B cell (primary cell): ENCODE data around the gene PLD3. TPM values are rescaled to one million over a fixed set of nuclear protein-coding genes. Genes with fewer than 3 reads are reported as not detected.

ENCODE experiments used
- ATAC-seq: fragments of 200-7000 bp; cut with Tn5 transposase; one replicate; pipeline ENCODE4 v1.10.0; 2021; ENCODE audit warnings: low read depth, mild to moderate bottlenecking, moderate number of reproducible peaks, moderate library complexity
- CTCF ChIA-PET: fragments of 350-600 bp; sonication (Branson Sonifier 250); formaldehyde crosslinking; loops from one replicate; lab custom pipeline; 2021; ENCODE audit warnings: antibody characterized with exemption, inconsistent platforms; lab: Charles Lee
- POLR2A ChIA-PET: fragments of 350-600 bp; sonication (Branson Sonifier 250); formaldehyde crosslinking; loops from one replicate; lab custom pipeline; 2021; ENCODE audit warnings: antibody characterized with exemption; lab: Charles Lee
- DNase-seq: peaks from one replicate; pipeline ENCODE4 v3.0.0; 2013
- H2AFZ ChIP-seq: 2 replicates; pipeline ENCODE4 v1.6.1; 2012; ENCODE audit warnings: mild to moderate bottlenecking, low read depth, low read length; ENCODE audit not compliant: insufficient read depth, poor library complexity, severe bottlenecking
- H3K27ac ChIP-seq, 2 donors: 1 replicate in 1 of 2; 2 replicates in 1 of 2; pipeline ENCODE4 v1.5.1; 2012 to 2013; ENCODE audit warnings: low read length in 2 of 2, mild to moderate bottlenecking in 2 of 2, moderate library complexity in 1 of 2
- H3K27me3 ChIP-seq, 4 experiments: fragments of 200-600 bp in 1 of 4; sonication (generic) in 1 of 4; replicated peaks in 1 of 4; 1 replicate in 2 of 4; 2 replicates in 2 of 4; pipeline versions ENCODE4 v1.6.1 to v1.7.0; 2013 to 2016; ENCODE audit warnings: low read length in 3 of 4, mild to moderate bottlenecking in 2 of 4, mixed read lengths in 1 of 4, moderate library complexity in 1 of 4; ENCODE audit not compliant: insufficient read depth in 4 of 4, control insufficient read depth in 3 of 4; ENCODE audit errors: control extremely low read depth in 1 of 4
- H3K36me3 ChIP-seq, 2 experiments: replicated peaks in 1 of 2; 1 replicate in 1 of 2; 2 replicates in 1 of 2; pipeline versions ENCODE4 v1.6.1 to v1.7.1; 2013; ENCODE audit warnings: low read length in 1 of 2; ENCODE audit not compliant: insufficient read depth in 2 of 2, control insufficient read depth in 1 of 2; ENCODE audit errors: control extremely low read depth in 1 of 2, extremely low read depth in 1 of 2
- H3K4me1 ChIP-seq, 2 donors: fragments of 200-600 bp in 1 of 2; sonication (generic) in 1 of 2; 1 replicate in 1 of 2; 2 replicates in 1 of 2; pipeline versions ENCODE4 v1.5.1 to v1.6.1; 2013 to 2017; ENCODE audit warnings: low read length in 2 of 2; ENCODE audit not compliant: control insufficient read depth in 2 of 2, insufficient read depth in 2 of 2
- H3K4me2 ChIP-seq: replicated peaks from 2 replicates; pipeline ENCODE3; 2012; ENCODE audit warnings: mild to moderate bottlenecking, low read depth, low read length; ENCODE audit not compliant: poor library complexity, severe bottlenecking
- H3K4me3 ChIP-seq, 5 experiments: fragments of 200-600 bp in 1 of 5; sonication (generic) in 1 of 5; 1 replicate in 3 of 5; 2 replicates in 2 of 5; pipeline versions ENCODE4 v1.5.1 to v1.7.0; 2011 to 2016; ENCODE audit warnings: low read length in 4 of 5, mild to moderate bottlenecking in 4 of 5, low read depth in 2 of 5, control low read depth in 1 of 5, moderate library complexity in 1 of 5; ENCODE audit not compliant: insufficient read depth in 1 of 5; ENCODE audit errors: control extremely low read depth in 1 of 5, extremely low read depth in 1 of 5
- H3K79me2 ChIP-seq: fragments of 200-600 bp; sonication (generic); one replicate; pipeline ENCODE4 v1.6.0; 2016; ENCODE audit warnings: low read length; ENCODE audit not compliant: control insufficient read depth, insufficient read depth
- H3K9ac ChIP-seq: fragments of 200-600 bp; sonication (generic); 2 replicates; pipeline ENCODE4 v1.6.1; 2017; ENCODE audit warnings: mild to moderate bottlenecking, low read length, moderate library complexity
- H3K9me3 ChIP-seq, 3 donors: one replicate each; pipeline versions ENCODE4 v1.6.1 to v1.7.1; 2013; ENCODE audit warnings: low read length in 2 of 3; ENCODE audit not compliant: control insufficient read depth in 2 of 3, insufficient read depth in 1 of 3; ENCODE audit errors: control extremely low read depth in 1 of 3
- H4K20me1 ChIP-seq: 2 replicates; pipeline ENCODE4 v1.6.0; 2012; ENCODE audit warnings: mild to moderate bottlenecking, low read length; ENCODE audit not compliant: insufficient read depth, control insufficient read depth, poor library complexity, severe bottlenecking
- H3K27ac Mint-ChIP-seq: one replicate; pipeline ENCODE4 v1.8.0; 2021; ENCODE audit warnings: mixed read lengths
- H3K27me3 Mint-ChIP-seq: one replicate; pipeline ENCODE4 v1.8.0; 2021; ENCODE audit warnings: mixed read lengths
- H3K4me1 Mint-ChIP-seq: one replicate; pipeline ENCODE4 v1.8.0; 2021; ENCODE audit warnings: mixed read lengths
- H3K4me3 Mint-ChIP-seq: one replicate; pipeline ENCODE4 v1.8.0; 2021; ENCODE audit warnings: mixed read lengths
- H3K9me3 Mint-ChIP-seq: one replicate; pipeline ENCODE4 v1.8.0; 2022; ENCODE audit warnings: mixed read lengths; ENCODE audit not compliant: insufficient read depth
- CTCF ChIP-seq: fragments of 200-600 bp; IDR thresholded peaks from one replicate; pipeline ENCODE4 v1.8.0; 2022; ENCODE audit warnings: antibody characterized with exemption, mild to moderate bottlenecking
- EZH2 ChIP-seq: IDR thresholded peaks from 2 replicates; pipeline ENCODE4 v1.6.1; 2012; ENCODE audit warnings: borderline replicate concordance, low read depth, mild to moderate bottlenecking, moderate library complexity, low read length; ENCODE audit not compliant: insufficient read depth, poor library complexity, severe bottlenecking
- WGBS: methylation state at CpG from one replicate; pipeline ENCODE4 v1.1.5; 2013; ENCODE audit warnings: missing lambda C conversion rate; ENCODE audit not compliant: insufficient coverage; 5-methylcytosine and 5-hydroxymethylcytosine counted together
- intact Hi-C: fragments of 100-400 bp; cut with micrococcal nuclease; formaldehyde crosslinking; loops from one replicate; pipeline ENCODE4 v1.10.0; 2022
- polyA plus RNA-seq: library from polyadenylated mRNA; depleted of rRNA; stranded (reverse); fragments of >200 nt; gene quantifications from 2 replicates; pipeline ENCODE4 v1.2.3, GENCODE V29; 2012
- total RNA-seq, 2 donors: library from RNA; stranded (reverse); fragments of 120-200 nt in 1 of 2; gene quantifications; 1 replicate in 1 of 2; 2 replicates in 1 of 2; pipeline versions ENCODE4 v1.2.3 to v1.2.4, GENCODE V29; 2013 to 2022

PLD3 gene
- total and polyA plus RNA-seq, 2 donors (not counting 1 experiment from before 2014, with no cell fraction given), result 61.7 to 153 TPM

- H3K4me2 ChIP-seq, result no peak overlapping the region
- H3K79me2 ChIP-seq, result no peaks in the 10 kb centered on the region
- H3K27me3 ChIP-seq, result no peaks in the 10 kb centered on the region
- ATAC-seq (no peak), DNase-seq (no peak)
- no peaks in the 10 kb centered on the region for H3K4me1 Mint-ChIP-seq
- H3K4me3 Mint-ChIP-seq, result no peak overlapping the region
- no peak overlapping the region for H3K27ac Mint-ChIP-seq
- 82% methylated on average over 7 of the region's 8 CpGs for WGBS
- H3K4me3 ChIP-seq, result no peak overlapping the region
- H3K4me1 ChIP-seq, result no peaks in the 10 kb centered on the region
- intact Hi-C loops, result no loop called here
- H3K9ac ChIP-seq, result no peak overlapping the region
- no peaks in the 10 kb centered on the region for H3K36me3 ChIP-seq
- ChIA-PET POLR2A (no interaction called here), CTCF (interaction anchor here (0.8 kb wide), 1 partner anchor 547 kb away, joined by 4 read pairs; no protein-coding TSS in a partner anchor)
- H3K9me3 ChIP-seq, result no peaks in the 10 kb centered on the region
- TF ChIP-seq CTCF, result no peak
- no peak for TF ChIP-seq EZH2
- no peaks in the 10 kb centered on the region for H3K27me3 Mint-ChIP-seq
- no peaks in the 10 kb centered on the region for H3K9me3 Mint-ChIP-seq
- H3K27ac ChIP-seq, result no peak overlapping the region
- no peak overlapping the region for H2AFZ ChIP-seq
- H4K20me1 ChIP-seq, result no peaks in the 10 kb centered on the region
Measured at GRCh38 chr19:40392123-40392522, 43.6 kb downstream of the PLD3 start.

- no peak overlapping the region for H3K27ac Mint-ChIP-seq
- no peak for TF ChIP-seq EZH2
- no peak for TF ChIP-seq CTCF
- DNase-seq (no peak), ATAC-seq (no peak)
- Histone ChIP-seq H3K36me3 (no peaks in the 10 kb centered on the region), H2AFZ (no peak overlapping the region), H3K79me2 (no peaks in the 10 kb centered on the region), H4K20me1 (no peaks in the 10 kb centered on the region), H3K27me3 (peaks cover 0 to 2% (median 0%) of the 10 kb centered on the region in 4 experiments), H3K27ac (no peak overlapping the region), H3K4me2 (no peak overlapping the region), H3K9me3 (no peaks in the 10 kb centered on the region), H3K4me1 (no peaks in the 10 kb centered on the region), H3K9ac (no peak overlapping the region), H3K4me3 (no peak overlapping the region)
- no peaks in the 10 kb centered on the region for H3K9me3 Mint-ChIP-seq
- POLR2A ChIA-PET, result interaction anchor here (0.6 kb wide), 1 partner anchor 13 kb away, joined by 7 read pairs; no protein-coding TSS in a partner anchor
- no peak overlapping the region for H3K4me3 Mint-ChIP-seq
- H3K4me1 Mint-ChIP-seq, result no peaks in the 10 kb centered on the region
- CTCF ChIA-PET, result no interaction called here
- H3K27me3 Mint-ChIP-seq, result no peaks in the 10 kb centered on the region
- intact Hi-C loops, result no loop called here
- WGBS, result 55% methylated on average over 3 of the region's 9 CpGs
Measured at GRCh38 chr19:40392894-40393517, 44.5 kb downstream of the PLD3 start.
